ENCODE measurements around the gene SLIRP.
A peak's percentile ranks its signal among the peaks of the same experiment; 100 is the strongest.
"Not testable (repeated sequence)": the region's sequence is repeated elsewhere in the genome, so short reads cannot be mapped to it uniquely, and the experiment has no call there.

The SLIRP gene

DNA sequence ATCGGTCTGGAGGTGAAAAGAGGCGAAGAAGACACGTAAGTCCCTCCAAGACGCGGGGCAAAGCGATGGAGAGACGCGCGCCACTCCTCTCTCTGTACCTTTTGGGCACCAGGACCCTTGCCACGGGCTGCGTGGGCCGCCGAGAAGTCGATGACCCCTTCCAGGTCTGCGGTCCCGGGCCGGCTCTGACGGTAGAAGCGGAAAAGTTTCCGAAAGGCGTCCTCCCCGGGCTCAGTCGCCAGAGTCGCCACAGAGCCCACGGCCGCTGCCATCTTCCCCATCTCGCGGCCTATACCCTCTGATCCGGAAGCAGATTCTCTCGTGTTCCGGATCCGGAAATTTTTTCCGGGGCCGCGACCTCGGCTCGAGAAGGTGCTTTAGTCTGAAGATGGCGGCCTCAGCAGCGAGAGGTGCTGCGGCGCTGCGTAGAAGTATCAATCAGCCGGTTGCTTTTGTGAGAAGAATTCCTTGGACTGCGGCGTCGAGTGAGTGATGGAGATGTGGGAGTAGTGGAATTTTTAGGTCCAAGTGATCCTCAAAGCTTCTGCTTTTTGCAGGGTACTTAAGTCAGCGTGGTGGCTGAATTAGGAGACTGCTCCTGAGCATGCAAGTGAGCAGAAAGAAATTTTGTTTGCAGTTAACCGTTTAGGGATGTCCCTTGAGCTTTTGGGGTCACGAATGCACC is at the start of gene SLIRP, which contains the start of gene ALKBH1:
TSS of gene SLIRP (plus strand) at position 380 of the 685 bp plus-strand sequence. CDS start at position 389, 9 bp downstream.
TSS of gene ALKBH1 (minus strand) at position 300 of the 685 bp plus-strand sequence. CDS start at position 281, 19 bp downstream.
- DNase-seq: peak; percentile 89 to 90

DNA sequence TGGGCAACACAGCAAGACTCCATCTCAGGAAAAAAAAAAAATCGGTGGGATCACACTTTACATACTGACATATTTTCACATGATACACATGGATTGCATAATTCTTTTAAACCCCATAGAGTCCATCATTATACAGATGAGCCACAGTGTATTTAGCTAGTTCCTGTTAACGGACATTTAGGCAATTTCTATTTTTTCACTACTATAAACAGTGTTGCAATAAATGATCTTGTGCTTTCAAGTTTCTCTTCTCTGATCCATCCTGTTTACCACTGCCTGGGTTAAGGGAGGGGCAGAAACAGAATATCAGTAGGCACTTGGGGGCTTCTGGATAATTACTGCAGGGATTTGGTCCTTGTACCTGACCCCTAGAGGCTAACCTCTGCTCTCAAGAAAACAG is 48.1 kb upstream of the SLIRP start:
- no peak for DNase-seq

DNA sequence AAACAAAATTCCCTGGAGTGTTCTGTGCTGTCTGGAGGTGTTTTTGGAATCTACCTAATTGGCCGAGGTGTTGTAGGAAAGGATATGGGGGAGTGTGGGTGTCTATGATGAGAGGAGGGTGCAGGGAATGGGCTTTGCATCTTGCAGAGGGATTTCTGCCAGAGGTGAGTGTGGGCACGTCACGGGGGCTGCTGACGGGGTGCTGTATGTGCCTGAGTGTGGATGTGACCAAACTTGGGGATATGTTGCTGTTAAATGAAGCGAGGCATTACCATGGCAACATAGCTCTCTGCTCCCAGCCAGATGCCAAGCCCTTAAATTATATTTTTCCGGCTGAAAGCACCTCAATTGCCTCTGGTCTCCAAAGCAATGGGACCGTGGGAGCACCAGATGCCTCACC is 47.1 kb upstream of the SLIRP start:
- DNase-seq: no peak

DNA sequence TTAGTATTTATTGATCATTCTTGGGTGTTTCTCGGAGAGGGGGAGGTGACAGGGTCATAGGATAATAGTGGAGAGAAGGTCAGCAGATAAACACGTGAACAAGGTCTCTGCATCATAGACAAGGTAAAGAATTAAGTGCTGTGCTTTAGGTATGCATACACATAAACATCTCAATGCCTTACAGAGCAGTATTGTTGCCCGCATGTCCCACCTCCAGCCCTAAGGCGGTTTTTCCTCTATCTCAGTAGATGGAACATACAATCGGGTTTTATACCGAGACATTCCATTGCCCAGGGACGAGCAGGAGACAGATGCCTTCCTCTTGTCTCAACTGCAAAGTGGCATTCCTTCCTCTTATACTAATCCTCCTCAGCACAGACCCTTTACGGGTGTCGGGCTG is 46.3 kb upstream of the SLIRP start:
- not testable (repeated sequence) for DNase-seq

DNA sequence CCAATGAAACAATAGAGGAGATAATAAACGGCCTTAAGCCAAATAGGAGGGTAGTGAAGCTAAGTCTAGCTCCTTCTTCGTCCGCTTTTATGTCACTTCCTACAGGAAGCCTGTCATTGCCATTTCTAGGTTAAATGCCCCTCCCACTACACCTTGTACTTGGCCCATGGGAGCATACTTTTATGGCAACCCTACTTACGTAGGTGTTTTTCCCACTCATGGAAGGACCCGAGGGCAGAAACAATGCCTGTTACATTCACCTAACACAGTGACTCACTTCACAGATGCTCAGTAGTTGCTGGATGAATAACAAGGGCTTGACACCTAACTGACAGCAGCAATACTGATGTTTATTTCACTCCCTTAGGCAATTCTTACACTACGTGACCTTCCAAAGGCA is 44.6 kb upstream of the SLIRP start:
- DNase-seq: no peak

DNA sequence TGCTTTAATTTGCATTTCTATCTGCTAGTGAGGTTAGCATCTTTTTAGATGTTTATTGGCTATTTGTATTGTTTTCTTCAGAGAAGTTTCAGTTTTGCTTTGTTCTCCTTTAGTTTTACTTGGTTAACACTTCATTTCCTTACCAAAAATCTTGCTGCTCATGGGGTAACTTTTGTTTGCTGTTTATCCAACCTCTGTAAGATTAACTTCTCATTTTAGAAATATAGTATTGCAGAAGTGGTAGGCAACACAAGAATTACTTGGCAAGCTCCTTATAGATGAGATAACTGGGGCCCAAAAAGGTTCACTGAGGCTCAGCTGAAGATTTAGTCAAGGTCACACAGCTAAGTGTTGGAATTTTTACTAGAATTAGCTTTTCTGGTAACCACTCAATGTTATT is 40.6 kb upstream of the SLIRP start:
- no peak for DNase-seq

DNA sequence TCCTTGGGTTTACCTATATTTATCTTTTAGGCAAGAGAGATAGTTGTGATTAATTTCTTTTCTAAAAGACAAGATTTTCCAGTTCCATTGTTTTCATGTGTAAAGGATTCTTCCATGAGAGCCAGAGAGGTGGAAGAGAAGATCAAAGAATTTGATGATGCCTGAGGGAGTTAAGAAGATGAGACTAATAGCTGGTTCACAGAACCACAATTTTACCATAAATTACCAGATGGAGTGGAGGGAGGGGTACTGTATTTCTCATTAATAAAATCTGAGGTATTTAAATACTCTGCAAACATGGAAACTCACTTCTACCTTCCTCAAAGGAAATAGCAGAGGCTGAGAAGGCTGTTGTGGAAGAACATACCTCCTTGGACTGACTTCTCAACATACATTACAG is 34.7 kb upstream of the SLIRP start:
- no peak for DNase-seq

DNA sequence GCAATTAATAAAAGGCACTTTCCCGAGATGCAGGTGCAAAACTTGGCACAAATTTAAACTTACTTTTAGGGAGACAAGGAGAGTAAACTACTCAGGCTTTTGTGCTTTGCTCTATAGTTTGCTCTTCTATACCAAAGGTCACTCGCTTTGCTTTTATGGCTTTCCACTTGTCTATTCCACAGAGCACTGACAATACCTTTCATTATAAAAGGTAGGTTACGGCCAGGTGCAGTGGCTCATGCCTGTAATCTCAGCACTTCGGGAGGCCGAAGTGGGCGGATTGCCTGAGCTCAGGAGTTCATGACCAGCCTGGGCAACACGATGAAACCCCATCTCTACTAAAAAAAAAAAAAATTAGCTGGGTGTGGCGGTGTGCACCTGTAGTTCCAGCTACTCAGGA is 33.0 kb upstream of the SLIRP start:
- DNase-seq: no peak

DNA sequence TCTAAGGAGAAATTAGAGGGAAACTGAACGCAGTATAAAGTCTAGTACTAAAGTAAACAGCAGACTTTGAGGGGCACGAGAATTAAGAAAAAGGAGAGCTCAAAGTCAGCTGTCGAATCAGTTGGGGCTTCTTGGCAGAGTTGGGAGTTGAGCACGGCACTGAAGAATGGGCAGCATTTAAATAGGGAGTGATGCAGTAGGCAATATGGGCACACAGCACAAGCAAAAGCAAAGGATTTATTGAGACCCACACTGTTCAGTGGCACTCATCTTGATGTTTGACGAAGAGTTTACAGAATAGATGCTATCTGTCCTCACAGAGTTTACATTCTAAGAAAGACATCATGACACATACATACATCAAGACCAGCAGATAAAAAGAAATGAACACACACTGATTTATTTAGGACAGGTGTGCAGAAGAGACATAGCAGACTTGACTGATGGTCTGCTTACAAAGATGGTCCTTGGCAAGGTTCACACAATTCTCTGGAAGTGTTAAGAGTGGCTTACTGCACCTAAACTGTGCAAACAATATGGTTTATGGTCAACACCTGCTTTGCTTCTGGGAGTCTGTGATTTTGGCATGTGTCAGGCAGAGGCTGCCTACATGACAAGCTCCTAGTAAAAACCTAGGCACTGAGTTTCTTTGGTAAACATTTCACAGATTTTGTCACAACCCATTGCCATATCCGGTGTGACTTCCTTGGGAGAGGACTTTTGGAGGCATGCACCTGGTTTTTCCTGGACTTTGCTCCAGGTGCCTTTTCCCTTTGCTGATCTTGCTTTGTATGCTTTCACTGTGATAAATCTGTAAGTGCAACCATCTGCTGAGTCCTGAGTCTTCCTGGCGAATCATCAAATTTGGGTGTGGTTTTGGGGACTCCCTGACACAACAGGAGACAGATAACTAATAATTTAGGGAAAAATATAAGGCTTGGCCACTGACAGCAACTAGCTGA is 26.4 kb upstream of the SLIRP start:
- no peak for DNase-seq

DNA sequence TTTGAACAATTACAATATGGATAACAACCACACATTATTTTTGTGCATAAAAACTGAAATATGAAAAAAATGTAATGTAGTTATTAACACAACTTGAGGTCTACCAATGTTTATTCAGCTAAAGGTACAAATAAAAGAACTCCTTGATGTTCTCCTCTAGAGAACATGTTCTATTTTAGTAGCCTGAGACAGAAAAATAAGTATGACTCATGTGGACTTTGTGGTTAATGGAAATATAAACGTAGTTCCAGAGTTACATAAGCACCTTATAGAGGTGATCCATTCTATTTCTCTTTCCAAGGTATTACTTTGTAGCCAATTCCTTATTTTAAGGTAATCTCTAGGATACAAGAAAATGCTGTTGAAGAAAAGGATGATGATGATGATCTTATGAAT is 25.7 kb upstream of the SLIRP start:
- DNase-seq: no peak

DNA sequence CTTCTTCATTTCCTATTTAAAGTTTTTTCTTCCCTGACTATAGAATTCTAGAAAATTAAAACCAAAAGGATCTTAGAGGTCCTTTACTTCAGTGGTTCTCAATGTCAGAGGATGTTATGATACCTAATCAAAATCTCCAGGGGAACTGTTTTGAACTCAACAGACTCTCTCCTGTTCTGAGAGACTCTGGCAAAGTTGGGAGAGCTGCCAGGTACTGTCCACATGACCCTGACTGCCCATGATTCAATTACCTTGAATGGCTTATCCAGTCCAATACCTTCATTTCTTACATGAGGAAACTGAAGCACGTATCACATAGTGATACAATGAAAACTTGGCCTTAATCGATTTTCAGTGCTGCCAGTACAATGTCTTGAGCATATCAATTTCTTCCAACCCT is 16.6 kb upstream of the SLIRP start:
- no peak for DNase-seq

DNA sequence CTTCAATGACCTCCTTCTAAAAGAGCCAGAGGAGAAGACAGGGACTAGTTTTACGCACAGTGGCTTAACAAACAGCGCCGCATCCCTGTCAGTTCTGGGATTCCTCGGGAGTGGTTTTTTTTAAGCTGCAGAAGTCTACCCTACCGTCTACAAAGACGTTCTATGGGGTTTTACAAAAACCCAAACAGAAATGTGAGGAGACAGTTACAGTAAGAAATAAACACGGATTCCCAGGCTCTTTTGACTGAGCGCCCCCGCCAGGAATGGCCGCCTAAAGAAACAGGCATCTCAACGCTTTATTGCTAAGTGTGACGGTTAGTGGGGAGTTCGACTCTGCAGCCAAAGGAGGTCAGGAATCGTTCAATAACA is 564 bp upstream of the SLIRP start:
- DNase-seq: no peak

DNA sequence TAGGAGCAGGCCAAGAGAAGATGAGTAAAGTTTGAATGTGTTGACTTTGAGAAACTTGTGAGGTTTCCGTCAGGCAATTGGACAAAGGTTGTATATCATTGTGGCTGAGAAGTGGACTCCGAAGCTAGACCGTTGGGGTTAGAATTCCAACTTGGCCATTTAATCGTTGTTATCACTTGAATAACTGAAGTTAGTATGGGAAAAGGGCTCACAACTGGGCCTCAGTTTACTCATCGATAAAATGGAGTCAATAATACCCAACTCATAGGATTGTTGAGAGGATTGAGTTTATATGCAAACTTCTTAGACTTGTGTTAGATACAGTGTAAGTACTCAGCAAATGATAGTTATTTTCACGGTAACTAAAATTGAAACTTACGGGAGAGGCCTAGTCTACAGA is 846 bp downstream of the SLIRP start:
- DNase-seq: no peak

DNA sequence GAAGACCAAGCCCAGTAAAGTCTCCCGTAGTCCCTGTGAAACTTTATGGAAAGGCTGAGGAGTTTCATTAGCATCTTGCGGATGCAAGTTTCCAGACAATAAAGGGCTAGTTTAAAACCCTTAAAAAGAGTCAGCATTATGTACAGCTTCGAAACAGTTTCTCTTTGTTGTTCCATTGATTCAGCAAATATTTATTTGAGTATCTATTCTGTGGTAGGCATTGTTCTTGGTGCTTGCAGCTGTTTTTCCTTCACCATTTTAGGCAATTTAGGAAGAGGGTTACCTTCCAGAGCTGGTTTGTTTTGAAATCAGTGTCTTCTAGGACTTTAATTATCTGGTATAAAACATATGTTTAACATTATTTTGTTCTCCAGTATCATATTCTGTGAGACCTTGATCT is 1.5 kb downstream of the SLIRP start:
- no peak for DNase-seq

DNA sequence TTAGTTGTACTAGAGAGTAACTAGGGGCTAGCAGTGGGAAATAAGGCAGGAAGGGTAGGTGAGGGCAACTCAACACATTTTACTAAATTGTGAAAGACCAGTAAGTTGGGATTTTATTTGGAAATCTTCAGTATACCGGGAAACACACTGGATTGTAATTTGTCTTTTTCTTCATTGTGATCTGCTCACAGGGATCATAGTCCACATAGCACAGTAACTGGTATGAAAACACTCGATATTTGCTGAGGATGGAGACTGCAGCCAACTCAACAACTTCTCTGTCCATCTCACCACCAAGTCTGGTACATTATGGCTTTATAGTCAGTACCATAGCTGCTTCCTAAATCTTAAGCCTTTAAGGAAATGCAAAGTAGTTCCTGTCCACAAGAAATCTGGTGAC is 2.5 kb downstream of the SLIRP start:
- DNase-seq: no peak

DNA sequence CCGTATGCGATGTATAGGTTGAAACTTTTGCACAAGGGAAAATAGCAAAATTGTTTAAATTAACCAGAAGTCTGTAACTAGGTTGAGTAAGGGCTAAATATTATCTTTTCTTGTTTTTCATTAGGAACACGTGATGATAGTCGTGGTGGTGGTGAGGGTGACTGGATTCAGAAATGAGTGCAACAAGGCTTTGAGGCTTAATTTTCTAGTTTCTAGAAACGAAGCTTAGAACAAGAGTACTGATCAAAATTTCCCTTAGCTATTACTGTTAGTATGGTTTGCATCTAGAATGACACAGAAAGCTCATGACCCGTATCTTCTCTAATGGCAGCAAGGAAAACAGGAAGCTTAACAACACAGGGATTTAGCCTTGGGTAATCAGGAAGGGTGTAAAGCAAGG is 7.0 kb downstream of the SLIRP start:
- DNase-seq: no peak

DNA sequence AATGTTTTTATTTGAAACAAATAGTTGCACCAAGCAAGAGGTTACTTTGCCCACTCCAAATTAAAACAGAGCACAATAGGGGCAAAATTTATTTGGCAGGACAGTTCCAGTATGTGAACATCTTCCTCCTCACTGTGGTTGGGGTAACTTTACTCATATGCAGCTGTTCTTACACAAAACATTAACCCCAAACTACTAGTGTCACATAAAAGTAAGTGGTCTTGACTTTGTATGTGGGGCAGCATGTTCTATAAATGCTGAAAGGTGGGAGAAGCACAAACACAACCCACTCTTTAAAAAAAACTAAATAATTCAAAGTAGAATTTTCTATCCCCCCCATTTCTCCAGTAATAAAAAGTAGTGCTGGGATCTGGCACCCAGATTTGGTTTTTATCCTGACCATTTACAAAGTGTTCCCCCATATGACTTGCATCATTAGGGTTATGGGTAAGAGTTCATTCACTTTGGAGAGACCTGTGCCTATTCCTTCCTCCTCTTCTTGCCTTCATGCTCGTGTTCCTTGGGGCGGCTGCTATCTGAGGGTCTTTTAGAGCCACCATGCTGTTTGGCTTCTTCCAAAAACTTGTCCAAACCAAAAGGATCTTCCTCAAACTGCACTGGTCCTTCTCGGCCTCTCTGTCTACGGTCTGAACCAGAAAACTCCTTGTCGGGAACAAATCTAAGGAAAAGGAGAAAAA is 9.9 kb downstream of the SLIRP start:
- no peak for DNase-seq

DNA sequence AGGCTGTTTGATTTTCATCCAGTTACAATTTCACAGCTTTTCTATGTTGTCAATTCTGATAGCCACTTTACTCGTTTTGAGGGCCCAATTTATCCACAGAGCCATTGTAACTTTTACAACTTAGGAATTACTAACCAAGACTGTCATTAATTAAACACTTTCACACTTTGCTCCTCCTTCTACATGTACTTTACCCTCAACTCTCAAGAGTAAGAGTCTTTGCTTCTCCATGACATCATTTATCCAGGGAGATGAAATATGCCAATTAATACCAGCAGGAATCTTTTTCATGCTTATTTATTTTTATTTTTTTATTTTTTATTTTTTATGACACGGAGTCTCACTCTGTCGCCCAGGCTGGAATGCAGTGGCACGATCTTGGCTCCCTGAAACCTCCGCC is 13.5 kb downstream of the SLIRP start:
- DNase-seq: no peak

DNA sequence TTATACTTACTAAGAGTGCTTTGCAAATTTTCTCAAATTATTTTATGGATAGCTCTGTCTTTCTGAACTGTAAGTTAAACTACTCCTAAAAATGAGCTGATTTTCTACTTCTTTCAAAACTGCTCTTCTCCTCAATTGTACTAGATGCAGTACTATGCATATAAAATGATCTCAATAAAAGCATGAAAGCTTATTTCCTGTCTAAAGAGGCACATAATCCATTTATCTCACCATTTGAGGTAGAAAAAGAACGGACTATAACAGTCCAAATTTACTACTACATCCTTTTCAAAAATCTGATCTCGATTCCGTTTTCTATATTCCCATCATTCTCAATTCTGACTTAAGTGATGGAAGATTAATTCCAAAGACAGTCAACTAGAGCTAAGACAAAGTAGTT is 14.4 kb downstream of the SLIRP start:
- no peak for DNase-seq

DNA sequence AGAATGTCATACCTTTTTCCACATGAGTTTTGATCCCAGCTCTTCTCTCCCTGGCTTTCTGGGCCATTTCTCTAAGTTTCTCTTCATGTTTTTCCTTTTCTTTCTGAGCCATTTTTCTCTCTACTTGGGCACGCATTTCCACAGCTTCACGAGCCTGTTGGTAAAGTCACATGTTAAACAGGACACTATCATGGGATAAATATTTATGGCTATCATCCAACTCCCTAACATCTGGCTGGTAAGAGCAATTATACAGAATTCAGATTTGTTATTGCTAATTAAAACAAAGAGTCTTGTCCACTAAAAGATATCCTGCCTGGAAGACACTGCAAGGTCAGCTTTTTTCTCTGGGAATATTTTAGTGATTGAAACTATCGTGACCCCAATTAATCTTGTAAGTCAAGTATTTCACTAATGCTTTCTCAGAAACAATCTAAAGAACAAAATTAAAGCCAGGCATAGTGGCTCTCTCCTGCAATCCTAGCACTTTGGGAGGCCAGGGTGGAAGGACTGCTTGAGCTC is 23.1 kb downstream of the SLIRP start:
- DNase-seq: no peak

DNA sequence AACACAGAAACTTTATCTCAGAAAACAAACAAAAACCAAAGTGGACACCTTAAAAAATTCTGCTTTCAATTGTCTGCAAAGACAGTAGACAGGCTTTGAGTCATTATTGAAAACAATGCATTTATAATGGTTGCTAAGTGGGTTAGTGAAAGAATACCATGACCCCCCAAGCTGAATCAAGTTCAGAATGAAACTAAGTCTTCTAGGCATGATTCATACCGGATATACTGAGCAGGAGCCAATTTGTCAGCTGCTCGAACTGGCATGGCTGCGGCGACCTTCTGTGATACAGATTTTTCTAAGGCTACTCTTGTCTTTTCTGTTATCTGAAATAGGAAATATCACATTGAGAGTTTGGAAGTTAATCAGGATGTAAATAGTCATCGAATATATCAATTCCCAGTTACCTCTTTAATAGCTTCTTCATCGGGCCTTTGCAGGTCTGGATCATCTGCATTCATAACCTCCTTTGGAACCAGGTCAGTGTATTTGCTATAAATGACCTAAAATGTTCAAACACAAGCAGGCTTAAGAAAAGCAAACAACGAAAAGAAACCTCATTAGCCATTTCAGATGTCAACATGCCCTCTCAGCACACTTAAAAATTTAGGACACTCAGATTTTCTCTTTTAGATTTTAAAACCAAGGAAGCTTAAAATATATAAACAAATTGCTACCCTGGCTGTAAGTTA is 30.8 kb downstream of the SLIRP start:
- DNase-seq: no peak

DNA sequence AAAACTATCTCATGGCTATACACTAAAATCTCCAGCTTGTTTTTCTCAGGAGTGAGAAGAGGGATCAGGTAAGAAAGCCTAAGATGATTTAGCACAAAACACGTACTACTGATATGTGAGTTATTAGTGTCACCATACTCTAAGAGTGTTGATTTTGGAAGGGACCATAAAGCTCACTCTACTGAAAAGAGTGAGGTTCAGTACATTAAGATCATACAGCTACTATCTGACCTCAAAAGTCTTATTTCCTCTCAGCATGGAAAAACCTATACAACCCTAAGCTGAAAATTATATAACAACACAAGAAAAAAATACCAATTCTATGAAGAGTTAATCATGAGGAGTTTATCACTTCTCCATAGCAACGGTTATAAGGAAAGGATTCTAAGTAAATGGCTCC is 33.5 kb downstream of the SLIRP start:
- DNase-seq: no peak
